ENCODE results near the gene NF2. TPM values are rescaled to one million over a fixed set of nuclear protein-coding genes. Genes with fewer than 3 reads are reported as not detected.
A peak's percentile ranks its signal among the peaks of the same experiment; 100 is the strongest.

NF2 gene
- total and polyA plus RNA-seq, 3 donors from 2014 or later = 23.4 to 45.2 (median 32.5) TPM

- Histone ChIP-seq H3K36me3 (ENCODE audit: low read depth, missing control alignments) (no peaks in the 10 kb centered on the region), H3K4me1 (no peaks in the 10 kb centered on the region), H3K27ac (no peak overlapping the region), H3K4me3 (no peak overlapping the region), H3K27me3 (no peaks in the 10 kb centered on the region), H3K9me3 (no peaks in the 10 kb centered on the region)
- intact Hi-C loops (cut with DNase I; ENCODE audit: low total_unique reads) = no loop called here
- TF ChIP-seq POLR2A (IDR thresholded peaks at IDR 0.05) = no peak
- TF ChIP-seq, protein P1, sequence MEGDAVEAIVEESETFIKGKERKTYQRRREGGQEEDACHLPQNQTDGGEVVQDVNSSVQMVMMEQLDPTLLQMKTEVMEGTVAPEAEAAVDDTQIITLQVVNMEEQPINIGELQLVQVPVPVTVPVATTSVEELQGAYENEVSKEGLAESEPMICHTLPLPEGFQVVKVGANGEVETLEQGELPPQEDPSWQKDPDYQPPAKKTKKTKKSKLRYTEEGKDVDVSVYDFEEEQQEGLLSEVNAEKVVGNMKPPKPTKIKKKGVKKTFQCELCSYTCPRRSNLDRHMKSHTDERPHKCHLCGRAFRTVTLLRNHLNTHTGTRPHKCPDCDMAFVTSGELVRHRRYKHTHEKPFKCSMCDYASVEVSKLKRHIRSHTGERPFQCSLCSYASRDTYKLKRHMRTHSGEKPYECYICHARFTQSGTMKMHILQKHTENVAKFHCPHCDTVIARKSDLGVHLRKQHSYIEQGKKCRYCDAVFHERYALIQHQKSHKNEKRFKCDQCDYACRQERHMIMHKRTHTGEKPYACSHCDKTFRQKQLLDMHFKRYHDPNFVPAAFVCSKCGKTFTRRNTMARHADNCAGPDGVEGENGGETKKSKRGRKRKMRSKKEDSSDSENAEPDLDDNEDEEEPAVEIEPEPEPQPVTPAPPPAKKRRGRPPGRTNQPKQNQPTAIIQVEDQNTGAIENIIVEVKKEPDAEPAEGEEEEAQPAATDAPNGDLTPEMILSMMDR (IDR thresholded peaks at IDR 0.05) = no peak
- WGBS, 2 donors = 33 to 57% methylated on average over 1 of the region's 1 CpG
- DNase-seq = no peak
Measured at GRCh38 chr22:29679316-29679715, 75.9 kb downstream of the NF2 start.

GRCh38 chr22:29683536-29683935 lies 80.1 kb downstream of the NF2 start:
- DNase-seq = no peak
- TF ChIP-seq, protein P1 (IDR thresholded peaks at IDR 0.05) = no peak
- TF ChIP-seq POLR2A (IDR thresholded peaks at IDR 0.05) = no peak
- no peak overlapping the region for H3K4me3 ChIP-seq
- H3K27me3 ChIP-seq = no peaks in the 10 kb centered on the region
- H3K27ac ChIP-seq = no peak overlapping the region
- intact Hi-C loops (cut with DNase I; ENCODE audit: low total_unique reads) = no loop called here
- H3K9me3 ChIP-seq = no peaks in the 10 kb centered on the region
- WGBS, 2 donors = 91 to 94% methylated on average over 4 of the region's 4 CpGs
- H3K36me3 ChIP-seq (ENCODE audit: low read depth, missing control alignments) = no peaks in the 10 kb centered on the region
- H3K4me1 ChIP-seq = no peaks in the 10 kb centered on the region

GRCh38 chr22:29684244-29684643 lies 80.8 kb downstream of the NF2 start:
- no peak overlapping the region for H3K4me3 ChIP-seq
- no peak overlapping the region for H3K27ac ChIP-seq
- 92 to 100% methylated on average over 4 of the region's 4 CpGs for WGBS, 2 donors
- H3K9me3 ChIP-seq = no peaks in the 10 kb centered on the region
- TF ChIP-seq, protein P1 (IDR thresholded peaks at IDR 0.05) = no peak
- TF ChIP-seq POLR2A (IDR thresholded peaks at IDR 0.05) = no peak
- no peaks in the 10 kb centered on the region for H3K27me3 ChIP-seq
- no peaks in the 10 kb centered on the region for H3K36me3 ChIP-seq (ENCODE audit: low read depth, missing control alignments)
- H3K4me1 ChIP-seq = no peaks in the 10 kb centered on the region
- intact Hi-C loops (cut with DNase I; ENCODE audit: low total_unique reads) = no loop called here
- DNase-seq = no peak

GRCh38 chr22:29689206-29689879 lies 85.9 kb downstream of the NF2 start:
- Histone ChIP-seq H3K27me3 (no peaks in the 10 kb centered on the region), H3K4me3 (no peak overlapping the region), H3K9me3 (no peaks in the 10 kb centered on the region), H3K36me3 (ENCODE audit: low read depth, missing control alignments) (no peaks in the 10 kb centered on the region), H3K27ac (no peak overlapping the region), H3K4me1 (peaks cover 18% of the 10 kb centered on the region)
- TF ChIP-seq, protein P1 (IDR thresholded peaks at IDR 0.05) = no peak
- TF ChIP-seq POLR2A (IDR thresholded peaks at IDR 0.05) = no peak
- DNase-seq = no peak
- intact Hi-C loops (cut with DNase I; ENCODE audit: low total_unique reads) = no loop called here
- 48 to 68% methylated on average over 5 of the region's 5 CpGs for WGBS, 2 donors

- no peaks in the 10 kb centered on the region for H3K36me3 ChIP-seq (ENCODE audit: low read depth, missing control alignments)
- peaks cover 18% of the 10 kb centered on the region for H3K4me1 ChIP-seq
- intact Hi-C loops (cut with DNase I; ENCODE audit: low total_unique reads) = no loop called here
- DNase-seq = peak; percentile 69
- no peak overlapping the region for H3K4me3 ChIP-seq
- H3K27me3 ChIP-seq = no peaks in the 10 kb centered on the region
- H3K9me3 ChIP-seq = no peaks in the 10 kb centered on the region
- H3K27ac ChIP-seq = no peak overlapping the region
- TF ChIP-seq, protein P1 (IDR thresholded peaks at IDR 0.05) = peak in 2 of 3 experiments; percentile 54
- TF ChIP-seq POLR2A (IDR thresholded peaks at IDR 0.05) = no peak
- 48 to 57% methylated on average over 8 of the region's 8 CpGs for WGBS, 2 donors
Measured at GRCh38 chr22:29689880-29690213, 86.4 kb downstream of the NF2 start.

Data from testis (tissue), 3 donors.